IMR-90 (cell line): Measurements from ENCODE around the gene FSTL1. TPM values are rescaled to one million over a fixed set of nuclear protein-coding genes. Genes with fewer than 3 reads are reported as not detected.

Experiments used
- ATAC-seq: fragments of 200-7000 bp; cut with Tn5 transposase; 2 replicates; pipeline ENCODE4 v1.9.1; 2020; ENCODE audit warnings: low read depth, mild to moderate bottlenecking, moderate library complexity
- BruUV-seq: library from RNA; stranded (reverse); fragments of 400-500 nt; replicated peaks from 2 replicates; lab custom pipeline; 2021; lab: Mats Ljungman, UMichigan
- CTCF ChIA-PET: fragments of 300-600 bp; formaldehyde crosslinking; extraction: SDS; loops from one replicate; lab custom pipeline; 2021; ENCODE audit warnings: antibody characterized with exemption; lab: Yijun Ruan, JAX
- POLR2A ChIA-PET: fragments of 300-600 bp; sonication (Branson Sonifier 250); formaldehyde crosslinking; loops from one replicate; lab custom pipeline; 2022; ENCODE audit warnings: antibody characterized with exemption; ENCODE audit not compliant: unreplicated experiment; lab: Charles Lee
- DNase-seq: peaks from one replicate; pipeline ENCODE4 v3.0.0; 2013
- H2AFZ ChIP-seq: replicated peaks from 2 replicates; pipeline ENCODE3; 2013; ENCODE audit warnings: low read length, mild to moderate bottlenecking; ENCODE audit not compliant: poor library complexity
- H2AK5ac ChIP-seq: 2 replicates; pipeline ENCODE4 v1.6.1; 2013; ENCODE audit warnings: low read depth, low read length, inconsistent platforms
- H2AK9ac ChIP-seq: replicated peaks from 2 replicates; pipeline ENCODE3; 2013; ENCODE audit warnings: mild to moderate bottlenecking, low read depth, low read length, moderate library complexity; ENCODE audit not compliant: poor library complexity
- H2BK120ac ChIP-seq: 2 replicates; pipeline ENCODE4 v1.6.1; 2013; ENCODE audit warnings: low read depth, low read length, inconsistent platforms
- H2BK15ac ChIP-seq: 3 replicates; pipeline ENCODE4 v1.6.1; 2013; ENCODE audit warnings: low read depth, low read length, inconsistent platforms
- H2BK20ac ChIP-seq: 2 replicates; pipeline ENCODE4 v1.6.1; 2013; ENCODE audit warnings: low read depth, mild to moderate bottlenecking, inconsistent platforms, low read length, moderate library complexity
- H2BK5ac ChIP-seq: 2 replicates; pipeline ENCODE4 v1.6.1; 2013; ENCODE audit warnings: mild to moderate bottlenecking, low read depth, low read length, inconsistent platforms; ENCODE audit not compliant: poor library complexity, severe bottlenecking
- H3K14ac ChIP-seq: replicated peaks from 2 replicates; pipeline ENCODE4 v1.6.1; 2013; ENCODE audit warnings: low read depth, low read length, inconsistent platforms
- H3K18ac ChIP-seq: 2 replicates; pipeline ENCODE4 v1.6.1; 2013; ENCODE audit warnings: low read depth, low read length, control low read depth
- H3K23ac ChIP-seq: 2 replicates; pipeline ENCODE4 v1.6.1; 2013; ENCODE audit warnings: low read depth, low read length, inconsistent platforms
- H3K27ac ChIP-seq: 2 replicates; pipeline ENCODE4 v1.5.1; 2013; ENCODE audit warnings: mild to moderate bottlenecking, control low read depth, low read length; ENCODE audit not compliant: insufficient read depth
- H3K27me3 ChIP-seq: 2 replicates; pipeline ENCODE4 v1.6.1; 2013; ENCODE audit warnings: low read length; ENCODE audit not compliant: control insufficient read depth, insufficient read depth
- H3K36me3 ChIP-seq: 2 replicates; pipeline ENCODE4 v1.6.1; 2013; ENCODE audit warnings: low read length, mixed read lengths; ENCODE audit not compliant: control insufficient read depth, insufficient read depth
- H3K4ac ChIP-seq: 2 replicates; pipeline ENCODE4 v1.6.1; 2013; ENCODE audit warnings: low read depth, low read length, inconsistent platforms
- H3K4me1 ChIP-seq: 2 replicates; pipeline ENCODE4 v1.6.1; 2013; ENCODE audit warnings: low read length, mixed read lengths; ENCODE audit not compliant: control insufficient read depth, insufficient read depth
- H3K4me2 ChIP-seq: 2 replicates; pipeline ENCODE4 v1.6.1; 2013; ENCODE audit warnings: low read depth, mild to moderate bottlenecking, control low read depth, low read length, moderate library complexity
- H3K4me3 ChIP-seq: 2 replicates; pipeline ENCODE4 v1.5.1; 2013; ENCODE audit warnings: low read depth, mild to moderate bottlenecking, control low read depth, low read length, moderate library complexity; ENCODE audit not compliant: insufficient read depth
- H3K56ac ChIP-seq: 2 replicates; pipeline ENCODE4 v1.6.1; 2013; ENCODE audit warnings: low read length, inconsistent platforms; ENCODE audit not compliant: insufficient read depth; ENCODE audit errors: extremely low read depth
- H3K79me1 ChIP-seq, 2 experiments: 2 replicates each; pipeline ENCODE4 v1.6.1; 2013; ENCODE audit warnings: low read length in 2 of 2, inconsistent platforms in 1 of 2, low read depth in 1 of 2
- H3K9ac ChIP-seq: 2 replicates; pipeline ENCODE4 v1.6.1; 2013; ENCODE audit warnings: low read depth, low read length, control low read depth
- H3K9me1 ChIP-seq: 2 replicates; pipeline ENCODE4 v1.6.1; 2013; ENCODE audit warnings: low read length, inconsistent platforms; ENCODE audit not compliant: insufficient read depth
- H3K9me3 ChIP-seq: 2 replicates; pipeline ENCODE4 v1.6.1; 2013; ENCODE audit warnings: low read length; ENCODE audit not compliant: control insufficient read depth, insufficient read depth
- H4K20me1 ChIP-seq: 2 replicates; pipeline ENCODE4 v1.6.1; 2013; ENCODE audit warnings: low read length, inconsistent platforms; ENCODE audit not compliant: insufficient read depth
- H4K5ac ChIP-seq: 2 replicates; pipeline ENCODE4 v1.6.1; 2013; ENCODE audit warnings: mild to moderate bottlenecking, low read depth, low read length, control low read depth
- H4K8ac ChIP-seq, 2 experiments: 2 replicates each; pipeline ENCODE4 v1.6.1; 2013; ENCODE audit warnings: low read depth in 2 of 2, low read length in 2 of 2, control low read depth in 1 of 2, inconsistent platforms in 1 of 2
- H4K91ac ChIP-seq: 2 replicates; pipeline ENCODE4 v1.6.1; 2013; ENCODE audit warnings: low read depth, low read length, inconsistent platforms; ENCODE audit not compliant: insufficient read depth
- BHLHE40 ChIP-seq: fragments of 150-350 bp; IDR thresholded peaks from 2 replicates; pipeline ENCODE4 v1.6.1; 2016; ENCODE audit warnings: mild to moderate bottlenecking, low read depth, low read length
- CEBPB ChIP-seq: IDR thresholded peaks from 2 replicates; pipeline ENCODE4 v1.6.1; 2012; ENCODE audit warnings: low read depth, low read length, improper control_type of control experiment
- MAZ ChIP-seq: IDR thresholded peaks from 2 replicates; pipeline ENCODE4 v1.6.1; 2012; ENCODE audit warnings: low read depth, mild to moderate bottlenecking, low read length, improper control_type of control experiment, moderate library complexity, borderline replicate concordance
- MXI1 ChIP-seq: IDR thresholded peaks from 2 replicates; pipeline ENCODE4 v1.6.1; 2012; ENCODE audit warnings: low read depth, mild to moderate bottlenecking, low read length, moderate library complexity, borderline replicate concordance
- NFE2L2 ChIP-seq: fragments of 150-350 bp; IDR thresholded peaks from 2 replicates; pipeline ENCODE4 v1.6.1; 2016; ENCODE audit warnings: low read depth, mild to moderate bottlenecking, low read length
- POLR2A ChIP-seq: IDR thresholded peaks from 2 replicates; pipeline ENCODE4 v1.6.1; 2012; ENCODE audit warnings: mild to moderate bottlenecking, low read depth, low read length
- WGBS, 2 experiments: methylation state at CpG; one replicate each; pipeline versions ENCODE4 v1.1.5 to v1.1.7; 2013; ENCODE audit warnings: missing lambda C conversion rate in 2 of 2; ENCODE audit not compliant: insufficient read length in 1 of 2; ENCODE audit errors: extremely low coverage in 2 of 2; 5-methylcytosine and 5-hydroxymethylcytosine counted together
- dilution Hi-C: fragments of 300-500 bp; cut with HindIII; formaldehyde crosslinking; loops from one replicate; pipeline ENCODE4 v1.14.3; 2018; ENCODE audit warnings: low sequenced_read_pairs; ENCODE audit not compliant: unreplicated experiment
- in situ Hi-C: fragments of 300-500 bp; cut with MboI; formaldehyde crosslinking; loops from 3 replicates; pipeline ENCODE4 v1.14.3; 2019; ENCODE audit warnings: low sequenced_read_pairs, inconsistent platforms, mixed read lengths
- intact Hi-C: fragments of 100-400 bp; cut with micrococcal nuclease; formaldehyde crosslinking; loops from 2 replicates; pipeline ENCODE4 v1.10.0; 2022
- polyA plus RNA-seq, 3 experiments: library from polyadenylated mRNA; depleted of rRNA; stranded (reverse); fragments of >200 nt; gene quantifications; 2 replicates each; pipeline ENCODE4 v1.2.3, GENCODE V29; 2012; ENCODE audit warnings: low replicate concordance in 1 of 3
- total RNA-seq: library from RNA; depleted of rRNA; stranded (reverse); fragments of >200 nt; gene quantifications from 2 replicates; pipeline ENCODE4 v1.2.3, GENCODE V29; 2012
- TF ChIP-seq, protein P1 (sequence below): conservative IDR thresholded peaks from 2 replicates; pipeline ENCODE4 v1.5.1; 2012; ENCODE audit warnings: mild to moderate bottlenecking, low read depth, low read length, improper control_type of control experiment
- TF ChIP-seq, protein P2 (sequence below): fragments of 150-350 bp; IDR thresholded peaks from 2 replicates; pipeline ENCODE4 v1.6.1; 2017; ENCODE audit warnings: mild to moderate bottlenecking, antibody characterized with exemption, low read length, low read depth
- TF ChIP-seq, protein P3 (sequence below): fragments of 150-350 bp; IDR thresholded peaks from 2 replicates; pipeline ENCODE4 v1.6.1; 2016; ENCODE audit warnings: low read depth, mild to moderate bottlenecking, low read length, moderate library complexity, borderline replicate concordance

FSTL1 gene
- total and polyA plus RNA-seq, 2 of the 4 experiments (the other 2 are of a cell fraction), result 864 to 1,642 TPM

DNA sequence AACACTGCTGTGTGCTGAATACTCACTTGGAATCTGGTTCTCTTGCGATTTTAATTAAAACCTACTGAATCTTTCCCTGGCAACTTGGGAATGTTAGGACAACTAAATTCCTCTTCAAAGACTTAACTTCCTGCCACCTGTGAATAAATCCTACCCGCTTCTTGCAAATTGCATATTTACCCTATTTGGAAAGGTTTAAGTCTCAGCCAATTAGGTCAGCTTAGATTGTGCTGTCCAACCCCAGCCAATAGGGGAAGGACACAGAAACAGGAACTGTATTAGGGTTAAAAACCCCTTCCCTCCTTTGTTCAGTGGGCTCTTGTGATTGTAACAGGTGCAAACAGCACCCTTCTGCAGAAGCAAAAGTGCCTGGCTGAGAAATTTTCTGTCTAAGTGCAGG, 38.6 kb upstream of the FSTL1 start:
- H4K20me1 ChIP-seq, result no peaks in the 10 kb centered on the region
- H2AFZ ChIP-seq, result no peak overlapping the region
- H3K9me1 ChIP-seq, result peaks cover 6% of the 10 kb centered on the region
- ATAC-seq, result no peak
- H3K4me1 ChIP-seq, result peaks cover 7% of the 10 kb centered on the region; the same call in 1 of the 2 replicates
- H4K8ac ChIP-seq, result no peak overlapping the region
- H3K79me1 ChIP-seq, result no peaks in the 10 kb centered on the region
- no peak overlapping the region for H2BK5ac ChIP-seq
- no peaks in the 10 kb centered on the region for H3K27me3 ChIP-seq
- POLR2A ChIA-PET, result no interaction called here
- H3K23ac ChIP-seq, result no peak overlapping the region
- DNase-seq, result no peak
- no peak overlapping the region for H4K5ac ChIP-seq
- CTCF ChIA-PET, result no interaction called here
- dilution Hi-C loops (no loop called here), intact Hi-C loops (no loop called here), in situ Hi-C loops (no loop called here)
- H3K36me3 ChIP-seq, result no peaks in the 10 kb centered on the region
- no peak overlapping the region for H4K91ac ChIP-seq
- H3K4me2 ChIP-seq, result no peak overlapping the region
- H2AK9ac ChIP-seq, result no peak overlapping the region
- H3K56ac ChIP-seq, result no peak overlapping the region
- no peak overlapping the region for H3K4me3 ChIP-seq
- WGBS, 2 experiments, result no CpG with 5 or more reads among the region's 2 CpGs
- no peak overlapping the region for H2BK120ac ChIP-seq
- no peak overlapping the region for H2BK20ac ChIP-seq
- TF ChIP-seq, protein P1, sequence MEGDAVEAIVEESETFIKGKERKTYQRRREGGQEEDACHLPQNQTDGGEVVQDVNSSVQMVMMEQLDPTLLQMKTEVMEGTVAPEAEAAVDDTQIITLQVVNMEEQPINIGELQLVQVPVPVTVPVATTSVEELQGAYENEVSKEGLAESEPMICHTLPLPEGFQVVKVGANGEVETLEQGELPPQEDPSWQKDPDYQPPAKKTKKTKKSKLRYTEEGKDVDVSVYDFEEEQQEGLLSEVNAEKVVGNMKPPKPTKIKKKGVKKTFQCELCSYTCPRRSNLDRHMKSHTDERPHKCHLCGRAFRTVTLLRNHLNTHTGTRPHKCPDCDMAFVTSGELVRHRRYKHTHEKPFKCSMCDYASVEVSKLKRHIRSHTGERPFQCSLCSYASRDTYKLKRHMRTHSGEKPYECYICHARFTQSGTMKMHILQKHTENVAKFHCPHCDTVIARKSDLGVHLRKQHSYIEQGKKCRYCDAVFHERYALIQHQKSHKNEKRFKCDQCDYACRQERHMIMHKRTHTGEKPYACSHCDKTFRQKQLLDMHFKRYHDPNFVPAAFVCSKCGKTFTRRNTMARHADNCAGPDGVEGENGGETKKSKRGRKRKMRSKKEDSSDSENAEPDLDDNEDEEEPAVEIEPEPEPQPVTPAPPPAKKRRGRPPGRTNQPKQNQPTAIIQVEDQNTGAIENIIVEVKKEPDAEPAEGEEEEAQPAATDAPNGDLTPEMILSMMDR, result no peak
- TF ChIP-seq POLR2A (no peak), CEBPB (no peak), MXI1 (no peak), MAZ (no peak), BHLHE40 (no peak), NFE2L2 (no peak)
- TF ChIP-seq, protein P2, sequence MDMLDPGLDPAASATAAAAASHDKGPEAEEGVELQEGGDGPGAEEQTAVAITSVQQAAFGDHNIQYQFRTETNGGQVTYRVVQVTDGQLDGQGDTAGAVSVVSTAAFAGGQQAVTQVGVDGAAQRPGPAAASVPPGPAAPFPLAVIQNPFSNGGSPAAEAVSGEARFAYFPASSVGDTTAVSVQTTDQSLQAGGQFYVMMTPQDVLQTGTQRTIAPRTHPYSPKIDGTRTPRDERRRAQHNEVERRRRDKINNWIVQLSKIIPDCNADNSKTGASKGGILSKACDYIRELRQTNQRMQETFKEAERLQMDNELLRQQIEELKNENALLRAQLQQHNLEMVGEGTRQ, result no peak
- TF ChIP-seq, protein P3, sequence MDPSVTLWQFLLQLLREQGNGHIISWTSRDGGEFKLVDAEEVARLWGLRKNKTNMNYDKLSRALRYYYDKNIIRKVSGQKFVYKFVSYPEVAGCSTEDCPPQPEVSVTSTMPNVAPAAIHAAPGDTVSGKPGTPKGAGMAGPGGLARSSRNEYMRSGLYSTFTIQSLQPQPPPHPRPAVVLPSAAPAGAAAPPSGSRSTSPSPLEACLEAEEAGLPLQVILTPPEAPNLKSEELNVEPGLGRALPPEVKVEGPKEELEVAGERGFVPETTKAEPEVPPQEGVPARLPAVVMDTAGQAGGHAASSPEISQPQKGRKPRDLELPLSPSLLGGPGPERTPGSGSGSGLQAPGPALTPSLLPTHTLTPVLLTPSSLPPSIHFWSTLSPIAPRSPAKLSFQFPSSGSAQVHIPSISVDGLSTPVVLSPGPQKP, result no peak
- no peak overlapping the region for H3K18ac ChIP-seq
- H3K14ac ChIP-seq, result no peak overlapping the region
- no TSS peak for BruUV-seq
- no peak overlapping the region for H3K27ac ChIP-seq
- H3K9me3 ChIP-seq, result no peaks in the 10 kb centered on the region; the same call in 1 of the 2 replicates
- H3K4ac ChIP-seq, result no peak overlapping the region
- no peak overlapping the region for H3K9ac ChIP-seq
- no peak overlapping the region for H2BK15ac ChIP-seq
- H2AK5ac ChIP-seq, result no peak overlapping the region
